ENCODE data around the gene RPP25L. TPM values are rescaled to one million over a fixed set of nuclear protein-coding genes. Genes with fewer than 3 reads are reported as not detected.

Gene RPP25L
- total RNA-seq, 1 experiment from 2014 or later, result 51.1 TPM

DNA sequence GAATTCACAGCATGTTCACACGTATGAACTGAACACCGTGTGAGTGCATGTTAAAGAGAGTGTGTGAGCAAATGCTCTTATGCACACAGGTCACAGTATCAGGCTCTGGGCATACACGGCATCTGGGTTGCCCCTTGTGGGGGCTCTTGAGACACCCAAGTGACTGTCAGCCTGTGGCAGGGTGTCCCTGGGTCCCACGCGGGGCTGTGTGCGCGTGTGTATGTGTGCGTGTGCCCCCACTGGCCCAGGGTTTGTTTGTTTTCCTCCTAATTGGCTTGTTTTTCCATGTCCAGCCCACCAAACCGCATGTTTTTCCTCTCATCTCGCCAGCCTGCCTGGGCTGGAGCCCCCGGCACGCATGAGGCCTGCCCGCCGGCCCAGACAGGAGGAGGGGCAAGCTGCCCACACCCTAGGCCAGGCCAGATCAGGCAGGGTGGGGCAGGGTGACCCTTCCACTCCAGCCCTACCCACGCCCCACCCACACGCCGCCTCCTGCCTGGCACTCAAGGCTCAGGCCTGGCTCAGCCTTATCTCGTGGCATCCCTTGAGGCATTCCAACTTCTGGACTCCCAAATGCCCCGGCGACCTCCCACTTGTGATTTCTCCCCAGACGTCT, 51.2 kb downstream of the RPP25L start (continued):
- TF ChIP-seq, protein P1, sequence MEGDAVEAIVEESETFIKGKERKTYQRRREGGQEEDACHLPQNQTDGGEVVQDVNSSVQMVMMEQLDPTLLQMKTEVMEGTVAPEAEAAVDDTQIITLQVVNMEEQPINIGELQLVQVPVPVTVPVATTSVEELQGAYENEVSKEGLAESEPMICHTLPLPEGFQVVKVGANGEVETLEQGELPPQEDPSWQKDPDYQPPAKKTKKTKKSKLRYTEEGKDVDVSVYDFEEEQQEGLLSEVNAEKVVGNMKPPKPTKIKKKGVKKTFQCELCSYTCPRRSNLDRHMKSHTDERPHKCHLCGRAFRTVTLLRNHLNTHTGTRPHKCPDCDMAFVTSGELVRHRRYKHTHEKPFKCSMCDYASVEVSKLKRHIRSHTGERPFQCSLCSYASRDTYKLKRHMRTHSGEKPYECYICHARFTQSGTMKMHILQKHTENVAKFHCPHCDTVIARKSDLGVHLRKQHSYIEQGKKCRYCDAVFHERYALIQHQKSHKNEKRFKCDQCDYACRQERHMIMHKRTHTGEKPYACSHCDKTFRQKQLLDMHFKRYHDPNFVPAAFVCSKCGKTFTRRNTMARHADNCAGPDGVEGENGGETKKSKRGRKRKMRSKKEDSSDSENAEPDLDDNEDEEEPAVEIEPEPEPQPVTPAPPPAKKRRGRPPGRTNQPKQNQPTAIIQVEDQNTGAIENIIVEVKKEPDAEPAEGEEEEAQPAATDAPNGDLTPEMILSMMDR (IDR thresholded peaks at IDR 0.05 in 2 of 3, conservative IDR thresholded peaks at IDR 0.05 in 1 of 3; ENCODE audit: borderline replicate concordance in 1 of 3, insufficient read depth in 1 of 3, low read depth in 2 of 3, low read length in 2 of 3), result no peak
- no peak for TF ChIP-seq ZNF274 (IDR thresholded peaks at IDR 0.05; ENCODE audit: low read depth, low read length)

Other genes starting within 250 kb of the RPP25L start
- gene MYORG, start 235.2 kb downstream of the RPP25L start, total RNA-seq (2021; ENCODE audit: unreplicated experiment), result 8.5 TPM
- 13.4 TPM for gene FAM219A, start 153.5 kb downstream of the RPP25L start, total RNA-seq (2021; ENCODE audit: unreplicated experiment)
- gene DNAI1, start 153.3 kb downstream of the RPP25L start, total RNA-seq (2021; ENCODE audit: unreplicated experiment), result 1.1 TPM
- gene ENHO, start 89.1 kb downstream of the RPP25L start, total RNA-seq (2021; ENCODE audit: unreplicated experiment), result 6.1 TPM
- not detected for gene CNTFR, start 22.4 kb downstream of the RPP25L start, total RNA-seq (2021; ENCODE audit: unreplicated experiment)
- 64.0 TPM for gene DCTN3, start 8.4 kb upstream of the RPP25L start, total RNA-seq (2021; ENCODE audit: unreplicated experiment)
- gene ARID3C, start 17.0 kb upstream of the RPP25L start, total RNA-seq (2021; ENCODE audit: unreplicated experiment), result 0.42 TPM
- gene SIGMAR1, start 25.7 kb upstream of the RPP25L start, total RNA-seq (2021; ENCODE audit: unreplicated experiment), result 109 TPM
- gene GALT, start 34.6 kb upstream of the RPP25L start, total RNA-seq (2021; ENCODE audit: unreplicated experiment), result 28.2 TPM
- gene IL11RA, start 40.1 kb upstream of the RPP25L start, total RNA-seq (2021; ENCODE audit: unreplicated experiment), result 10.6 TPM
- 1.0 TPM for gene CCL27, start 50.6 kb upstream of the RPP25L start, total RNA-seq (2021; ENCODE audit: unreplicated experiment)
- not detected for gene CCL19, start 79.2 kb upstream of the RPP25L start, total RNA-seq (2021; ENCODE audit: unreplicated experiment)
- 0.74 TPM for gene CCL21, start 98.0 kb upstream of the RPP25L start, total RNA-seq (2021; ENCODE audit: unreplicated experiment)

Measured in HCT116 (cell line).